Muscle layer of colon (tissue), 2 donors: ENCODE results near the gene CPED1.

Experiments
- H3K27ac ChIP-seq: one replicate; pipeline ENCODE4 v1.7.0; 2013; ENCODE audit warnings: low read depth, mild to moderate bottlenecking, low read length, moderate library complexity
- H3K27me3 ChIP-seq, 2 donors: one replicate each; pipeline ENCODE4 v1.7.0; 2013; ENCODE audit warnings: low read length in 2 of 2, mild to moderate bottlenecking in 2 of 2; ENCODE audit not compliant: insufficient read depth in 2 of 2, control insufficient read depth in 1 of 2
- H3K36me3 ChIP-seq: one replicate; pipeline ENCODE4 v1.7.0; 2013; ENCODE audit warnings: mild to moderate bottlenecking, low read length; ENCODE audit not compliant: insufficient read depth
- H3K4me1 ChIP-seq: one replicate; pipeline ENCODE4 v1.7.0; 2013; ENCODE audit warnings: mild to moderate bottlenecking, low read length; ENCODE audit not compliant: insufficient read depth
- H3K4me3 ChIP-seq, 2 donors: one replicate each; pipeline ENCODE4 v1.7.0; 2013; ENCODE audit warnings: low read length in 2 of 2, low read depth in 1 of 2, mild to moderate bottlenecking in 1 of 2, moderate library complexity in 1 of 2
- H3K9ac ChIP-seq: one replicate; pipeline ENCODE4 v1.7.0; 2013; ENCODE audit warnings: low read length
- H3K9me3 ChIP-seq: one replicate; pipeline ENCODE4 v1.7.0; 2013; ENCODE audit warnings: mild to moderate bottlenecking, low read length
- donor health status: abdominal sarcoma.
- donor health status: Adenocarcinoma of cecum.

Gene CPED1

DNA sequence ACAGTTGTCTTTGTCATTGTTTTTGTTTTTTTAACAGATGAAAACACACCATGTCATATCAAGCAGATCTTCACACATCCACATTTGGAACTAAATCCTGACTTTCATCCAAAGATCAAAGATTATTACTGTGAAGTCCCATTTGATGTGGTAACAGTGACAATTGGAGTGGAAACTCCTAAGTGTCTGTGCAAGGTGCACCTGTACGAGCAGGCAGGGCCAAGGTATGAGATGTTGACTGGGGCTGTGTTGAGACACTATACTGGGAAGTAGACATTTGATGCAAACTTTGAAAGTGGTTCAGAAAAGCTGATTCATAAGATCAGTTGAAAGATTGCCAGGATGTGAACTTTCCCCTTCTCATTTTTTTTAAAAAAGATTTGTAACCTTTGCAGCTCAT is 152.3 kb downstream of the CPED1 start:
- Histone ChIP-seq H3K36me3 (peaks cover 11% of the 10 kb centered on the region), H3K4me3 (no peak overlapping the region), H3K27ac (no peak overlapping the region), H3K27me3 (no peaks in the 10 kb centered on the region), H3K9me3 (no peaks in the 10 kb centered on the region), H3K4me1 (no peaks in the 10 kb centered on the region), H3K9ac (no peak overlapping the region)

DNA sequence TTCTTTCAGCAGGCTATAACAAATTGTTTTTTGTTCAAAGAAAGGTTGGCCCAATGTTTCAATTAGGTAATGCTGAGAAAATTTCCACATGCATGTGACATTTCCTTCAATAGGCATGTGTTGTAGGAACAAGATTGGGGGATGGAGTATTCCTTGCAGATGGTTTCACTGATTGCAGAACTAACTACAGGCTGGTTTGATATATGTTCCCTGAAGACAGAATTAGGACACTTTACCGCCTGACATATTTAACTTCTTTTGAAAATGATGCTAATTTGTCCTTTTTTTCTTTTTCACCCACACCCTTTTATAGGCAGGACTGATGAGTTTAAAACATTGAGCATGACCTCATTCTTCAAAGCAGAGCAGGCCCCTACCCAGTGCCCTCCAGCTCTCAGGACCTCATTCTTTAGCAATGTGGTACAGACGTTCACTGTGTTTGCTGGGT is 163.3 kb downstream of the CPED1 start:
- H3K9me3 ChIP-seq = no peaks in the 10 kb centered on the region
- peaks cover 8% of the 10 kb centered on the region for H3K36me3 ChIP-seq
- H3K27me3 ChIP-seq = no peaks in the 10 kb centered on the region
- no peak overlapping the region for H3K27ac ChIP-seq
- H3K9ac ChIP-seq = no peak overlapping the region
- H3K4me1 ChIP-seq = peaks cover 6% of the 10 kb centered on the region
- H3K4me3 ChIP-seq = no peak overlapping the region

GRCh38 chr7:121153411-121153810 is 164.9 kb downstream of the CPED1 start:
- H3K9ac ChIP-seq = no peak overlapping the region
- H3K36me3 ChIP-seq = peaks cover 8% of the 10 kb centered on the region
- H3K4me1 ChIP-seq = peaks cover 6% of the 10 kb centered on the region
- no peak overlapping the region for H3K4me3 ChIP-seq
- no peaks in the 10 kb centered on the region for H3K9me3 ChIP-seq
- no peaks in the 10 kb centered on the region for H3K27me3 ChIP-seq
- H3K27ac ChIP-seq = no peak overlapping the region

GRCh38 chr7:121153995-121154394 is 165.5 kb downstream of the CPED1 start:
- Histone ChIP-seq H3K4me1 (peaks cover 6% of the 10 kb centered on the region), H3K36me3 (peaks cover 7% of the 10 kb centered on the region), H3K9me3 (no peaks in the 10 kb centered on the region), H3K4me3 (no peak overlapping the region), H3K9ac (no peak overlapping the region), H3K27ac (no peak overlapping the region), H3K27me3 (no peaks in the 10 kb centered on the region)

- Histone ChIP-seq H3K36me3 (no peaks in the 10 kb centered on the region), H3K27me3 (no peaks in the 10 kb centered on the region), H3K9ac (no peak overlapping the region), H3K9me3 (no peaks in the 10 kb centered on the region), H3K4me1 (peaks cover 2% of the 10 kb centered on the region), H3K4me3 (no peak overlapping the region), H3K27ac (no peak overlapping the region)
These were observed 168.3 kb downstream of the CPED1 start for GRCh38 chr7:121156825-121157224.

GRCh38 chr7:121157341-121157751 is 168.8 kb downstream of the CPED1 start:
- Histone ChIP-seq H3K4me3 (no peak overlapping the region), H3K9ac (no peak overlapping the region), H3K27ac (no peak overlapping the region), H3K27me3 (no peaks in the 10 kb centered on the region), H3K4me1 (no peaks in the 10 kb centered on the region), H3K9me3 (no peaks in the 10 kb centered on the region), H3K36me3 (no peaks in the 10 kb centered on the region)

- Histone ChIP-seq H3K9ac (no peak overlapping the region), H3K27ac (no peak overlapping the region), H3K27me3 (no peaks in the 10 kb centered on the region), H3K9me3 (no peaks in the 10 kb centered on the region), H3K4me1 (no peaks in the 10 kb centered on the region), H3K36me3 (no peaks in the 10 kb centered on the region), H3K4me3 (no peak overlapping the region)
These were observed 169.5 kb downstream of the CPED1 start for GRCh38 chr7:121157885-121158590.

DNA sequence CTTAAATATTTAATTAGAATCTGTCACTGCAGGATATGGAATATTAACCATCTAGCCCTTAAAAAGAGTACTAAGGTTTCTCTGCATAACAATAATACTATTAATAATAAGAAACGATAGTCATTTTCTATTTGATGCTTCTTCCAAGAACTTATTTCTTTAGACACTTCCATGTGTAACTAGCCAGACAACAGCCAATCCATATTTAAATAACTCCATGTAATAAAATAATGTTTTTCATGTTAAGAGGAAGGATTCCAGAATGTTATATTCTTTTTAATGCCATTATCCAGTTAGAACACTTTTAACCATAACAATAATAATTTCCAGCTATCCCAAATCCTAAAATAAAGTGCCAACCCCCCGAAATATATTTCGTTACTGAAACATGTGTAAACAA is 170.2 kb downstream of the CPED1 start:
- H3K4me3 ChIP-seq = no peak overlapping the region
- H3K9me3 ChIP-seq = no peaks in the 10 kb centered on the region

GRCh38 chr7:121159553-121159952 is 171.0 kb downstream of the CPED1 start:
- Histone ChIP-seq H3K9me3 (no peaks in the 10 kb centered on the region), H3K9ac (no peak overlapping the region), H3K27me3 (no peaks in the 10 kb centered on the region), H3K4me3 (no peak overlapping the region), H3K27ac (no peak overlapping the region), H3K36me3 (no peaks in the 10 kb centered on the region), H3K4me1 (peaks cover 12% of the 10 kb centered on the region)

More for the DNA sequence above, 170.2 kb downstream of the CPED1 start:
- Histone ChIP-seq H3K9ac (no peak overlapping the region), H3K4me1 (peaks cover 4% of the 10 kb centered on the region), H3K27me3 (no peaks in the 10 kb centered on the region), H3K27ac (no peak overlapping the region), H3K36me3 (no peaks in the 10 kb centered on the region)

GRCh38 chr7:121160150-121161008 is 171.9 kb downstream of the CPED1 start:
- Histone ChIP-seq H3K36me3 (no peaks in the 10 kb centered on the region), H3K27ac (no peak overlapping the region)

GRCh38 chr7:121163699-121164098 is 175.2 kb downstream of the CPED1 start:
- Histone ChIP-seq H3K27ac (no peak overlapping the region), H3K9me3 (no peaks in the 10 kb centered on the region), H3K27me3 (no peaks in the 10 kb centered on the region), H3K9ac (no peak overlapping the region), H3K36me3 (no peaks in the 10 kb centered on the region), H3K4me1 (peaks cover 12% of the 10 kb centered on the region), H3K4me3 (no peak overlapping the region)

More at GRCh38 chr7:121160150-121161008, 171.9 kb downstream of the CPED1 start:
- H3K4me1 ChIP-seq = peaks cover 12% of the 10 kb centered on the region
- no peaks in the 10 kb centered on the region for H3K27me3 ChIP-seq
- H3K9me3 ChIP-seq = no peaks in the 10 kb centered on the region
- H3K9ac ChIP-seq = no peak overlapping the region
- H3K4me3 ChIP-seq = no peak overlapping the region
